Ishikawa (cell line): ENCODE measurements around the gene RECK.
A peak's percentile ranks its signal among the peaks of the same experiment; 100 is the strongest.

ENCODE experiments used
- CEBPB ChIP-seq: IDR thresholded peaks from 2 replicates; pipeline ENCODE4 v1.6.1; 2012
- CREB1 ChIP-seq: IDR thresholded peaks from 2 replicates; pipeline ENCODE4 v1.6.1; 2012; ENCODE audit warnings: low read depth
- EGR1 ChIP-seq: IDR thresholded peaks from 2 replicates; pipeline ENCODE4 v1.6.1; 2012
- EP300 ChIP-seq: IDR thresholded peaks from 2 replicates; pipeline ENCODE4 v1.6.1; 2012; ENCODE audit warnings: borderline replicate concordance
- FOXM1 ChIP-seq: IDR thresholded peaks from 2 replicates; pipeline ENCODE4 v1.6.1; 2012; ENCODE audit warnings: low read depth, borderline replicate concordance
- MAX ChIP-seq: IDR thresholded peaks from 2 replicates; pipeline ENCODE4 v1.6.1; 2012
- NFIC ChIP-seq: IDR thresholded peaks from 2 replicates; pipeline ENCODE4 v1.6.1; 2012
- RAD21 ChIP-seq: IDR thresholded peaks from 2 replicates; pipeline ENCODE4 v1.6.1; 2012; ENCODE audit warnings: low read depth
- REST ChIP-seq: IDR thresholded peaks from 2 replicates; pipeline ENCODE4 v1.6.1; 2012; ENCODE audit warnings: low read depth, mild to moderate bottlenecking
- TAF1 ChIP-seq: IDR thresholded peaks from 2 replicates; pipeline ENCODE4 v1.6.1; 2012; ENCODE audit warnings: low read depth, mild to moderate bottlenecking
- TCF12 ChIP-seq: IDR thresholded peaks from 2 replicates; pipeline ENCODE4 v1.6.1; 2012; ENCODE audit warnings: low read depth
- TEAD4 ChIP-seq: IDR thresholded peaks from 2 replicates; pipeline ENCODE4 v1.6.1; 2012
- USF1 ChIP-seq: IDR thresholded peaks from 2 replicates; pipeline ENCODE4 v1.6.1; 2012
- YY1 ChIP-seq: IDR thresholded peaks from 2 replicates; pipeline ENCODE4 v1.6.1; 2012; ENCODE audit warnings: low read depth
- ZBTB7A ChIP-seq: IDR thresholded peaks from 2 replicates; pipeline ENCODE4 v1.6.1; 2012; ENCODE audit warnings: low read depth

RECK gene

GRCh38 chr9:36086442-36086841 is 49.7 kb downstream of the RECK start:
- TF ChIP-seq TCF12 (no peak), USF1 (no peak), EP300 (no peak), CEBPB (no peak), YY1 (no peak), TEAD4 (no peak), MAX (no peak), NFIC (no peak), CREB1 (no peak), ZBTB7A (no peak), TAF1 (no peak), FOXM1 (no peak), REST (no peak)

GRCh38 chr9:36088020-36088419 is 51.3 kb downstream of the RECK start:
- TF ChIP-seq TCF12 (no peak), EP300 (no peak), EGR1 (no peak), CEBPB (no peak), MAX (no peak), TEAD4 (no peak), TAF1 (no peak), YY1 (no peak), FOXM1 (no peak)

- TF ChIP-seq CEBPB (no peak), YY1 (no peak), CREB1 (no peak), USF1 (no peak), RAD21 (peak; percentile 24), FOXM1 (0 out of 2 replicates have a peak, but pooled peaks have one; percentile 18), NFIC (peak; percentile 81), REST (no peak), TEAD4 (peak; percentile 87)
These were observed 54.6 kb downstream of the RECK start for GRCh38 chr9:36091026-36091953.

GRCh38 chr9:36092014-36092413 is 55.3 kb downstream of the RECK start:
- TF ChIP-seq YY1, result no peak
- TF ChIP-seq CREB1, result no peak
- no peak for TF ChIP-seq EP300
- no peak for TF ChIP-seq ZBTB7A
- no peak for TF ChIP-seq TEAD4
- TF ChIP-seq USF1, result no peak
- no peak for TF ChIP-seq CEBPB
- TF ChIP-seq EGR1, result no peak
- TF ChIP-seq MAX, result no peak
- TF ChIP-seq TAF1, result no peak

GRCh38 chr9:36092509-36093215 is 55.9 kb downstream of the RECK start:
- TF ChIP-seq NFIC (no peak), CEBPB (no peak)
